GM12878 (cell line): Measurements from ENCODE around the gene HS3ST5. TPM values are rescaled to one million over a fixed set of nuclear protein-coding genes. Genes with fewer than 3 reads are reported as not detected.

Experiments
- ATAC-seq: fragments of 200-7000 bp; cut with Tn5 transposase; 3 replicates; pipeline ENCODE4 v1.9.1; 2020; ENCODE audit warnings: mild to moderate bottlenecking, moderate library complexity
- BruUV-seq: library from RNA; stranded (reverse); fragments of 400-500 nt; replicated peaks from 2 replicates; lab custom pipeline; 2021; lab: Mats Ljungman, UMichigan
- CTCF ChIA-PET: fragments of 300-600 bp; sonication (Branson Sonifier 250); formaldehyde crosslinking; extraction: SDS; loops from one replicate; lab custom pipeline; 2021; ENCODE audit warnings: inconsistent platforms; lab: Yijun Ruan, JAX
- POLR2A ChIA-PET: fragments of 350-600 bp; formaldehyde crosslinking; extraction: SDS; loops from one replicate; lab custom pipeline; 2021; ENCODE audit warnings: inconsistent platforms; lab: Charles Lee
- RAD21 ChIA-PET: fragments of 300-600 bp; sonication (Branson Sonifier 250); formaldehyde crosslinking; loops from one replicate; lab custom pipeline; 2023; ENCODE audit warnings: antibody characterized with exemption; ENCODE audit not compliant: unreplicated experiment; lab: Charles Lee
- SMC1A ChIA-PET: fragments of 300-600 bp; sonication (Branson Sonifier 250); formaldehyde crosslinking; loops from one replicate; lab custom pipeline; 2023; ENCODE audit not compliant: unreplicated experiment, uncharacterized antibody; lab: Charles Lee
- DNase-seq: peaks from one replicate; pipeline ENCODE4 v3.0.0-alpha.2; 2011; ENCODE audit warnings: low read depth, low spot score
- FAIRE-seq: peaks from 3 replicates; lab custom pipeline; 2011; peaks lifted over from hg19 to GRCh38; lab: Jason Lieb, UNC
- H2AFZ ChIP-seq: 2 replicates; pipeline ENCODE4 v1.6.0; 2011; ENCODE audit warnings: low read depth, low read length, control low read depth; ENCODE audit not compliant: control insufficient read depth
- H3K27ac ChIP-seq: 2 replicates; pipeline ENCODE4 v1.5.1; 2011; ENCODE audit warnings: control low read depth; ENCODE audit not compliant: control insufficient read depth, insufficient read depth
- H3K27me3 ChIP-seq, 2 experiments: replicated peaks in 1 of 2; 2 replicates each; pipeline versions ENCODE4 v1.6.0 to v1.6.1; 2011; ENCODE audit warnings: low read length in 1 of 2; ENCODE audit not compliant: control insufficient read depth in 2 of 2, insufficient read depth in 2 of 2
- H3K36me3 ChIP-seq, 2 experiments: 2 replicates each; pipeline ENCODE4 v1.5.1; 2011; ENCODE audit warnings: low read length in 1 of 2; ENCODE audit not compliant: control insufficient read depth in 2 of 2, insufficient read depth in 2 of 2
- H3K4me1 ChIP-seq: 2 replicates; pipeline ENCODE4 v1.6.1; 2011; ENCODE audit warnings: mild to moderate bottlenecking, low read length, moderate library complexity, mixed read lengths; ENCODE audit not compliant: control insufficient read depth, insufficient read depth
- H3K4me2 ChIP-seq: 2 replicates; pipeline ENCODE4 v1.6.0; 2011; ENCODE audit warnings: control low read depth; ENCODE audit not compliant: control insufficient read depth, insufficient read depth
- H3K4me3 ChIP-seq: fragments of 200-600 bp; sonication (generic); 2 replicates; pipeline ENCODE4 v1.5.1; 2016
- H3K79me2 ChIP-seq: 2 replicates; pipeline ENCODE4 v1.6.0; 2011; ENCODE audit warnings: low read length; ENCODE audit not compliant: control insufficient read depth, insufficient read depth
- H3K9ac ChIP-seq: 2 replicates; pipeline ENCODE4 v1.8.0; 2011; ENCODE audit warnings: low read length, control low read depth, mixed read lengths; ENCODE audit not compliant: control insufficient read depth, insufficient read depth
- H3K9me3 ChIP-seq: replicated peaks from 3 replicates; pipeline ENCODE4 v1.5.1; 2011; ENCODE audit warnings: mild to moderate bottlenecking, low read length; ENCODE audit not compliant: control insufficient read depth, insufficient read depth
- H4K20me1 ChIP-seq: 2 replicates; pipeline ENCODE4 v1.6.0; 2011; ENCODE audit not compliant: control insufficient read depth, insufficient read depth
- BHLHE40 ChIP-seq, 2 experiments: fragments of 450-650 bp in 1 of 2; IDR thresholded peaks; 2 replicates each; pipeline ENCODE4 v1.6.1; 2011 to 2017; ENCODE audit warnings: low read depth in 2 of 2, borderline replicate concordance in 1 of 2, improper control_type of control experiment in 1 of 2, low read length in 1 of 2, mild to moderate bottlenecking in 1 of 2
- BMI1 ChIP-seq: fragments of 450-650 bp; IDR thresholded peaks from 2 replicates; pipeline ENCODE4 v1.6.1; 2016; ENCODE audit warnings: mild to moderate bottlenecking, moderate library complexity, borderline replicate concordance
- CBX3 ChIP-seq: fragments of 200-600 bp; sonication (generic); IDR thresholded peaks from 2 replicates; pipeline ENCODE4 v1.6.1; 2016; ENCODE audit warnings: low read depth, borderline replicate concordance
- CREB1 ChIP-seq: IDR thresholded peaks from 2 replicates; pipeline ENCODE4 v1.6.1; 2012; ENCODE audit warnings: low read depth, mild to moderate bottlenecking, inconsistent platforms
- CREM ChIP-seq: IDR thresholded peaks from 2 replicates; pipeline ENCODE4 v1.6.1; 2014; ENCODE audit warnings: antibody characterized with exemption, low read depth
- E4F1 ChIP-seq: fragments of 450-650 bp; IDR thresholded peaks from 2 replicates; pipeline ENCODE4 v1.6.1; 2018; ENCODE audit warnings: borderline replicate concordance, mild to moderate bottlenecking; ENCODE audit not compliant: partially characterized antibody
- ETV6 ChIP-seq, 2 experiments: fragments of 450-650 bp in 1 of 2; IDR thresholded peaks in 1 of 2; conservative IDR thresholded peaks in 1 of 2; 2 replicates each; pipeline ENCODE4 v1.6.1; 2014; ENCODE audit warnings: antibody characterized with exemption in 1 of 2, borderline replicate concordance in 1 of 2, low read depth in 1 of 2, mild to moderate bottlenecking in 1 of 2, moderate library complexity in 1 of 2
- MEF2B ChIP-seq: fragments of 450-650 bp; IDR thresholded peaks from 2 replicates; pipeline ENCODE4 v1.6.1; 2018; ENCODE audit warnings: mild to moderate bottlenecking, moderate library complexity; ENCODE audit not compliant: partially characterized antibody, poor library complexity, severe bottlenecking
- MXI1 ChIP-seq: fragments of 150-350 bp; IDR thresholded peaks from 2 replicates; pipeline ENCODE4 v1.6.1; 2011; ENCODE audit warnings: low read depth, mild to moderate bottlenecking, inconsistent platforms, low read length, improper control_type of control experiment
- MYB ChIP-seq: fragments of 150-350 bp; IDR thresholded peaks from 2 replicates; pipeline ENCODE4 v1.6.1; 2014; ENCODE audit warnings: mild to moderate bottlenecking, low read depth, low read length, borderline replicate concordance
- POLR2AphosphoS5 ChIP-seq: IDR thresholded peaks from 2 replicates; pipeline ENCODE4 v1.6.1; 2011; ENCODE audit warnings: mild to moderate bottlenecking, low read length, inconsistent platforms
- RB1 ChIP-seq: fragments of 450-650 bp; formaldehyde crosslinking; IDR thresholded peaks from 2 replicates; pipeline ENCODE4 v1.6.1; 2017; ENCODE audit warnings: mild to moderate bottlenecking, borderline replicate concordance
- ZZZ3 ChIP-seq: IDR thresholded peaks from 2 replicates; pipeline ENCODE4 v1.6.1; 2011; ENCODE audit warnings: low read depth; ENCODE audit not compliant: control insufficient read depth, insufficient read length
- WGBS: methylation state at CpG from one replicate; pipeline ENCODE4 v1.1.6; 2016; ENCODE audit warnings: low lambda C conversion rate; ENCODE audit not compliant: insufficient replicate concordance, insufficient coverage; ENCODE audit errors: missing lambda C conversion rate; 5-methylcytosine and 5-hydroxymethylcytosine counted together
- in situ Hi-C: fragments of 300-500 bp; cut with MboI; formaldehyde crosslinking; loops from 9 replicates; pipeline ENCODE4 v1.14.3; 2018; ENCODE audit warnings: mixed read lengths
- intact Hi-C: fragments of 100-400 bp; cut with micrococcal nuclease; formaldehyde crosslinking; loops from one replicate; pipeline ENCODE4 v1.14.2; 2022; ENCODE audit not compliant: unreplicated experiment
- polyA plus RNA-seq, 11 experiments: library from polyadenylated mRNA; depleted of rRNA in 4 of 11; unstranded in 6 of 11; stranded (reverse) in 5 of 11; fragments of >200 nt; fragmentation: Nextera tagmentation in 4 of 11; fragmentation: Illumina TruSeq in 1 of 11; extraction: Ambion mirVana in 4 of 11; extraction: Trizol in 1 of 11; gene quantifications; 1 replicate in 1 of 11; 2 replicates in 10 of 11; pipeline versions ENCODE4 v1.2.1 to v1.2.3, GENCODE V29; 2011 to 2016; ENCODE audit warnings: inconsistent platforms in 2 of 11, missing spikeins in 2 of 11, low read depth in 1 of 11
- total RNA-seq, 4 experiments: library from RNA; depleted of rRNA in 3 of 4; stranded (reverse); fragments of >200 nt in 3 of 4; fragmentation: Illumina TruSeq in 1 of 4; extraction: Trizol in 1 of 4; gene quantifications; 2 replicates each; pipeline versions ENCODE4 v1.2.1 to v1.2.3, GENCODE V29; 2013 to 2021
- TF ChIP-seq, protein P1 (sequence below): IDR thresholded peaks from 2 replicates; pipeline ENCODE4 v1.6.1; 2011; ENCODE audit warnings: mild to moderate bottlenecking, low read depth, low read length, moderate library complexity; ENCODE audit not compliant: insufficient replicate concordance
- TF ChIP-seq, protein P2 (sequence below): fragments of 450-650 bp; IDR thresholded peaks from 2 replicates; pipeline ENCODE4 v1.6.1; 2016; ENCODE audit warnings: mild to moderate bottlenecking, moderate library complexity, borderline replicate concordance

The HS3ST5 gene
- total and polyA plus RNA-seq, 10 of the 15 experiments (the other 5 are each of a cell fraction or from before 2014, with no cell fraction given): 0.04 TPM; not detected in 9

DNA sequence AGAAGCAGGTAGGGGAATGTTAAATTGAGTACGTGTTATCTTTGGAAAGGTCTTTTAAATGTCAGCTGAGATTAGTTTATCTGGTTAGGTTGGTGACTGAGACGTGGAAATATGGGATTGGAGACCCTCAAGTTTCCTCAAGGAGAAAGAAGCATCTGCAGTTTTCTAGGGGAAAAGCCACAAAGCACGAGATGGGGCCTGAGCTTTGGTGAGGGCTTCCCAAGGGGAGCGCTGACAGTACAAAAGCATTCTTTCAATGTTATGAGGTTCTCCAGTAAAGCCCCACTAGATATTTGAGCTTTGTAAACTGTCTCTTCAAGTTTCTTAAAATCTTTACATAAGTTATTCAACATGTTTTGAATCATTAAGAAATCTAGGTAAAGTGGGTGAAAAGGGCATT is 19.6 kb upstream of the HS3ST5 start (continued):
- TF ChIP-seq CREM (no peak), MXI1 (no peak), ETV6 (conservative IDR thresholded peaks at IDR 0.05 in 1 of 2, IDR thresholded peaks at IDR 0.05 in 1 of 2; ENCODE audit: borderline replicate concordance in 1 of 2, low read depth in 1 of 2) (no peak), RB1 (no peak), BHLHE40 (IDR thresholded peaks at IDR 0.05; ENCODE audit: borderline replicate concordance in 1 of 2, low read depth in 2 of 2, low read length in 1 of 2) (no peak), CREB1 (no peak), POLR2AphosphoS5 (no peak), MYB (no peak), ZZZ3 (no peak)

DNA sequence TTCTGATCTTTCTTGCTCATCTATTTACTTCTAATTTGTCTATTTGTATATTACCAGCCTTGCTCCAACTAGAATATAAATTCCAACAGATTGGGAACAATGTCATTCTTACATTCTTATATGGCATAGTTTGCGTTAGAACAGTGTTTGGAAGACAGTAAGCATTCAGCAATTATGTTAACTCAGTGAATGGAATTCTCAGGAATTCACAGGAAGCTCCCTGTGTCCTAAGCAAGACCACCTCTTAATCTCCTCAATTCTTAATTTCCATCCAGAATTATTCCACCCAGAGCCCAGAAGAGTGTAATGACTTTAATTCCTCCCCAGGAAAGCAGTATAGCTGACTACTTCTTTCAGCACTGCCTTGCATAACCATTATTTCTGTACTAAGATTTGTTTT is 18.2 kb upstream of the HS3ST5 start:
- Histone ChIP-seq H3K27ac (no peak overlapping the region), H3K4me2 (no peak overlapping the region), H2AFZ (no peak overlapping the region), H3K36me3 (no peaks in the 10 kb centered on the region), H3K79me2 (no peaks in the 10 kb centered on the region), H3K9ac (no peak overlapping the region), H3K27me3 (no peaks in the 10 kb centered on the region), H3K9me3 (no peaks in the 10 kb centered on the region), H3K4me1 (no peaks in the 10 kb centered on the region), H4K20me1 (no peaks in the 10 kb centered on the region), H3K4me3 (no peak overlapping the region)
- no peak for ATAC-seq
- ChIA-PET POLR2A (no interaction called here), CTCF (no interaction called here), SMC1A (interaction anchor here (0.9 kb wide), 1 partner anchor 283 kb away, joined by 3 read pairs; no protein-coding TSS in a partner anchor), RAD21 (no interaction called here)
- WGBS: 7% methylated on average over 1 of the region's 1 CpG
- no peak for DNase-seq
- intact Hi-C loops (no loop called here), in situ Hi-C loops (no loop called here)
- BruUV-seq: no TSS peak
- no peak for FAIRE-seq
- TF ChIP-seq MEF2B: no peak
- TF ChIP-seq CBX3: no peak
- no peak for TF ChIP-seq E4F1
- no peak for TF ChIP-seq POLR2AphosphoS5
- no peak for TF ChIP-seq BMI1
- TF ChIP-seq, protein P1, sequence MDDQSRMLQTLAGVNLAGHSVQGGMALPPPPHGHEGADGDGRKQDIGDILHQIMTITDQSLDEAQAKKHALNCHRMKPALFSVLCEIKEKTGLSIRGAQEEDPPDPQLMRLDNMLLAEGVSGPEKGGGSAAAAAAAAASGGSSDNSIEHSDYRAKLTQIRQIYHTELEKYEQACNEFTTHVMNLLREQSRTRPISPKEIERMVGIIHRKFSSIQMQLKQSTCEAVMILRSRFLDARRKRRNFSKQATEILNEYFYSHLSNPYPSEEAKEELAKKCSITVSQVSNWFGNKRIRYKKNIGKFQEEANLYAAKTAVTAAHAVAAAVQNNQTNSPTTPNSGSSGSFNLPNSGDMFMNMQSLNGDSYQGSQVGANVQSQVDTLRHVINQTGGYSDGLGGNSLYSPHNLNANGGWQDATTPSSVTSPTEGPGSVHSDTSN: no peak
- TF ChIP-seq, protein P2, sequence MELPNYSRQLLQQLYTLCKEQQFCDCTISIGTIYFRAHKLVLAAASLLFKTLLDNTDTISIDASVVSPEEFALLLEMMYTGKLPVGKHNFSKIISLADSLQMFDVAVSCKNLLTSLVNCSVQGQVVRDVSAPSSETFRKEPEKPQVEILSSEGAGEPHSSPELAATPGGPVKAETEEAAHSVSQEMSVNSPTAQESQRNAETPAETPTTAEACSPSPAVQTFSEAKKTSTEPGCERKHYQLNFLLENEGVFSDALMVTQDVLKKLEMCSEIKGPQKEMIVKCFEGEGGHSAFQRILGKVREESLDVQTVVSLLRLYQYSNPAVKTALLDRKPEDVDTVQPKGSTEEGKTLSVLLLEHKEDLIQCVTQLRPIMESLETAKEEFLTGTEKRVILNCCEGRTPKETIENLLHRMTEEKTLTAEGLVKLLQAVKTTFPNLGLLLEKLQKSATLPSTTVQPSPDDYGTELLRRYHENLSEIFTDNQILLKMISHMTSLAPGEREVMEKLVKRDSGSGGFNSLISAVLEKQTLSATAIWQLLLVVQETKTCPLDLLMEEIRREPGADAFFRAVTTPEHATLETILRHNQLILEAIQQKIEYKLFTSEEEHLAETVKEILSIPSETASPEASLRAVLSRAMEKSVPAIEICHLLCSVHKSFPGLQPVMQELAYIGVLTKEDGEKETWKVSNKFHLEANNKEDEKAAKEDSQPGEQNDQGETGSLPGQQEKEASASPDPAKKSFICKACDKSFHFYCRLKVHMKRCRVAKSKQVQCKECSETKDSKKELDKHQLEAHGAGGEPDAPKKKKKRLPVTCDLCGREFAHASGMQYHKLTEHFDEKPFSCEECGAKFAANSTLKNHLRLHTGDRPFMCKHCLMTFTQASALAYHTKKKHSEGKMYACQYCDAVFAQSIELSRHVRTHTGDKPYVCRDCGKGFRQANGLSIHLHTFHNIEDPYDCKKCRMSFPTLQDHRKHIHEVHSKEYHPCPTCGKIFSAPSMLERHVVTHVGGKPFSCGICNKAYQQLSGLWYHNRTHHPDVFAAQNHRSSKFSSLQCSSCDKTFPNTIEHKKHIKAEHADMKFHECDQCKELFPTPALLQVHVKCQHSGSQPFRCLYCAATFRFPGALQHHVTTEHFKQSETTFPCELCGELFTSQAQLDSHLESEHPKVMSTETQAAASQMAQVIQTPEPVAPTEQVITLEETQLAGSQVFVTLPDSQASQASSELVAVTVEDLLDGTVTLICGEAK: no peak
